Natural killer cell (primary cell): Measurements from ENCODE around the gene MLC1. TPM values are rescaled to one million over a fixed set of nuclear protein-coding genes. Genes with fewer than 3 reads are reported as not detected.

Experiments used
- ATAC-seq, 3 donors: fragments of 150-1000 bp in 2 of 3; fragments of 200-7000 bp in 1 of 3; cut with Tn5 transposase; 1 replicate in 1 of 3; 2 replicates in 2 of 3; pipeline ENCODE4 v1.10.0; 2021; ENCODE audit warnings: mild to moderate bottlenecking in 2 of 3, moderate library complexity in 2 of 3
- DNase-seq, 2 donors: peaks; one replicate each; pipeline versions ENCODE4 v3.0.0 to v3.0.0-alpha.2; 2013 to 2021; ENCODE audit warnings: mixed read lengths in 1 of 2
- H3K27ac ChIP-seq: one replicate; pipeline ENCODE4 v1.5.1; 2013; ENCODE audit warnings: mild to moderate bottlenecking, low read length
- H3K27me3 ChIP-seq: one replicate; pipeline ENCODE4 v1.6.1; 2013; ENCODE audit warnings: low read length; ENCODE audit not compliant: control insufficient read depth, insufficient read depth
- H3K36me3 ChIP-seq: one replicate; pipeline ENCODE4 v1.6.1; 2013; ENCODE audit warnings: low read length; ENCODE audit not compliant: control insufficient read depth, insufficient read depth
- H3K4me1 ChIP-seq: one replicate; pipeline ENCODE4 v1.6.1; 2013; ENCODE audit warnings: low read length; ENCODE audit not compliant: control insufficient read depth, insufficient read depth
- H3K4me3 ChIP-seq: one replicate; pipeline ENCODE4 v1.5.1; 2013; ENCODE audit warnings: low read length
- H3K9me3 ChIP-seq: one replicate; pipeline ENCODE4 v1.6.1; 2013; ENCODE audit warnings: low read length; ENCODE audit not compliant: control insufficient read depth, insufficient read depth
- H3K27ac Mint-ChIP-seq, 2 donors: one replicate each; pipeline ENCODE4 v1.8.0; 2022; ENCODE audit warnings: mild to moderate bottlenecking in 2 of 2, mixed read lengths in 2 of 2, moderate library complexity in 1 of 2
- H3K27me3 Mint-ChIP-seq, 2 donors: one replicate each; pipeline ENCODE4 v1.8.0; 2022; ENCODE audit warnings: low read depth in 2 of 2, mixed read lengths in 2 of 2
- H3K36me3 Mint-ChIP-seq: one replicate; pipeline ENCODE4 v1.8.0; 2022; ENCODE audit warnings: mixed read lengths
- H3K4me1 Mint-ChIP-seq, 2 donors: one replicate each; pipeline ENCODE4 v1.8.0; 2022; ENCODE audit warnings: mixed read lengths in 2 of 2
- H3K4me3 Mint-ChIP-seq: one replicate; pipeline ENCODE4 v1.8.0; 2022; ENCODE audit warnings: mild to moderate bottlenecking, moderate library complexity, mixed read lengths
- H3K9me3 Mint-ChIP-seq, 2 donors: one replicate each; pipeline ENCODE4 v1.8.0; 2022; ENCODE audit warnings: mixed read lengths in 2 of 2
- WGBS: methylation state at CpG from one replicate; pipeline ENCODE4 v1.1.7; 2013; ENCODE audit warnings: missing lambda C conversion rate; ENCODE audit not compliant: insufficient coverage; 5-methylcytosine and 5-hydroxymethylcytosine counted together
- intact Hi-C: fragments of 100-400 bp; cut with micrococcal nuclease; formaldehyde crosslinking; loops from one replicate; pipeline ENCODE4 v1.14.2; 2022
- total RNA-seq, 4 donors: library from RNA; stranded (reverse); fragments of 120-200 nt in 1 of 4; gene quantifications; one replicate each; pipeline versions ENCODE4 v1.2.3 to v1.2.4, GENCODE V29; 2013 to 2022
- TF ChIP-seq, protein P1 (sequence below): fragments of 200-600 bp; IDR thresholded peaks from one replicate; pipeline ENCODE4 v1.8.0; 2022; ENCODE audit warnings: antibody characterized with exemption

The MLC1 gene
- total RNA-seq, 3 donors from 2014 or later (not counting 1 experiment from before 2014, with no cell fraction given) = 67.7 to 96.1 (median 73.7) TPM

DNA sequence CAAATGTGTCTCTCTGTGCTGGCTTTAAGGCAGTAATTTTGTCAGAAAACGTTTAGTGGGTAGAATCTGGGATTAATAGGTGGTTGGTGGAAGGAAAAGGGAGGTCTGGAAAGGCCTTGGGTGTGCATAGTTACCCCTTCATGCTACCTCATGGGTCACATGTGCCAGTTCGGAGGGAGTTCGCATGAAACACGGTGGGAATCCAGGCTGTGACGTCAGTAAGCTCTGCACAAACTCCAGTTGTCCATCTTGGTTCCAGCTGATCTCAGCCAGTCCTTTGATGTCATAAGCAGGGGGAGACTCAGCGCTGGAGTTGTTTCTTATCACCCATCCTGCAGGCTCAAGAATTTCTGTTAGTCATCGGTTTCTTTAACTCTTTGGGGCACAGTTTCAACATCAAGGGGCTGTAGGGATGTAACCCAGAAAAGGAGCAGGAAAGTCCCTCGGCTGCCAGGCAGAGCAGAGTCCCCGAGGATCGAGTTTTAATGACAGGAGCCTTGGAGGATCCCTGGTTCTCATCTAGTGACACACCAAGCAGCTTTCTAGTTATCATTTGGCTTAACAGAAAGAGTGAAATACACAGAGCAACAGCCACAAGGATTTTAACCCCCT, 33.4 kb upstream of the MLC1 start:
- Histone ChIP-seq H3K27me3 (no peaks in the 10 kb centered on the region), H3K27ac (no peak overlapping the region), H3K4me1 (no peaks in the 10 kb centered on the region), H3K4me3 (no peak overlapping the region), H3K9me3 (peaks cover 8% of the 10 kb centered on the region), H3K36me3 (no peaks in the 10 kb centered on the region)
- Mint-ChIP-seq H3K4me3 (no peak overlapping the region), H3K9me3 (peaks cover 0 to 3% of the 10 kb centered on the region in 2 donors), H3K4me1 (no peaks in the 10 kb centered on the region), H3K27me3 (peaks cover 0 to 2% of the 10 kb centered on the region in 2 donors), H3K27ac (no peak overlapping the region), H3K36me3 (peaks cover 4% of the 10 kb centered on the region)
- intact Hi-C loops = no loop called here
- ATAC-seq = no peak
- 58% methylated on average over 10 of the region's 10 CpGs for WGBS
- TF ChIP-seq, protein P1, sequence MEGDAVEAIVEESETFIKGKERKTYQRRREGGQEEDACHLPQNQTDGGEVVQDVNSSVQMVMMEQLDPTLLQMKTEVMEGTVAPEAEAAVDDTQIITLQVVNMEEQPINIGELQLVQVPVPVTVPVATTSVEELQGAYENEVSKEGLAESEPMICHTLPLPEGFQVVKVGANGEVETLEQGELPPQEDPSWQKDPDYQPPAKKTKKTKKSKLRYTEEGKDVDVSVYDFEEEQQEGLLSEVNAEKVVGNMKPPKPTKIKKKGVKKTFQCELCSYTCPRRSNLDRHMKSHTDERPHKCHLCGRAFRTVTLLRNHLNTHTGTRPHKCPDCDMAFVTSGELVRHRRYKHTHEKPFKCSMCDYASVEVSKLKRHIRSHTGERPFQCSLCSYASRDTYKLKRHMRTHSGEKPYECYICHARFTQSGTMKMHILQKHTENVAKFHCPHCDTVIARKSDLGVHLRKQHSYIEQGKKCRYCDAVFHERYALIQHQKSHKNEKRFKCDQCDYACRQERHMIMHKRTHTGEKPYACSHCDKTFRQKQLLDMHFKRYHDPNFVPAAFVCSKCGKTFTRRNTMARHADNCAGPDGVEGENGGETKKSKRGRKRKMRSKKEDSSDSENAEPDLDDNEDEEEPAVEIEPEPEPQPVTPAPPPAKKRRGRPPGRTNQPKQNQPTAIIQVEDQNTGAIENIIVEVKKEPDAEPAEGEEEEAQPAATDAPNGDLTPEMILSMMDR = no peak
- DNase-seq = no peak

DNA sequence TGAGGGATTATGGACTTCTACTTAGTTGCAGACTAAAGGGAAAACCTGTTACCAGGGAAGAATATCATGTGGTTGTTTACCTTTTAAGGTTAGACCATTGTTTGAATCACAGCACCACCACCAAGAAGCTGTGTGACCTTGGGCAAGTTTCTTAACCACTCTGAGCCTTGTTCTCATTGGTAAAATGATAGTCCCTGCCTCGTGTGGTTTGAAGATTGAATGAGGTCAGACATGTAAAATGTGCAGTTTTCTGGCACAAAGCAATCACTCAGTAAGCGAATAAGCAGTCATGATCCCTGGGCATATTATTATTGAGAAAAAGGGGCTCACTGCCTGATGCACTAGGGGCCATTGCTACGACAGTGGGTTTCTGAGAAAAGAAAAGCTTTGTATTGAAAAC, 32.9 kb upstream of the MLC1 start:
- Histone ChIP-seq H3K27ac (no peak overlapping the region), H3K9me3 (peaks cover 5% of the 10 kb centered on the region), H3K27me3 (no peaks in the 10 kb centered on the region), H3K4me1 (no peaks in the 10 kb centered on the region), H3K4me3 (no peak overlapping the region), H3K36me3 (no peaks in the 10 kb centered on the region)
- Mint-ChIP-seq H3K4me3 (no peak overlapping the region), H3K9me3 (peaks cover 0 to 3% of the 10 kb centered on the region in 2 donors), H3K27ac (no peak overlapping the region), H3K4me1 (no peaks in the 10 kb centered on the region), H3K27me3 (peaks cover 0 to 2% of the 10 kb centered on the region in 2 donors), H3K36me3 (no peaks in the 10 kb centered on the region)
- no peak for DNase-seq
- ATAC-seq = no peak
- 86% methylated on average over 3 of the region's 3 CpGs for WGBS
- intact Hi-C loops = no loop called here
- TF ChIP-seq, protein P1 = no peak

DNA sequence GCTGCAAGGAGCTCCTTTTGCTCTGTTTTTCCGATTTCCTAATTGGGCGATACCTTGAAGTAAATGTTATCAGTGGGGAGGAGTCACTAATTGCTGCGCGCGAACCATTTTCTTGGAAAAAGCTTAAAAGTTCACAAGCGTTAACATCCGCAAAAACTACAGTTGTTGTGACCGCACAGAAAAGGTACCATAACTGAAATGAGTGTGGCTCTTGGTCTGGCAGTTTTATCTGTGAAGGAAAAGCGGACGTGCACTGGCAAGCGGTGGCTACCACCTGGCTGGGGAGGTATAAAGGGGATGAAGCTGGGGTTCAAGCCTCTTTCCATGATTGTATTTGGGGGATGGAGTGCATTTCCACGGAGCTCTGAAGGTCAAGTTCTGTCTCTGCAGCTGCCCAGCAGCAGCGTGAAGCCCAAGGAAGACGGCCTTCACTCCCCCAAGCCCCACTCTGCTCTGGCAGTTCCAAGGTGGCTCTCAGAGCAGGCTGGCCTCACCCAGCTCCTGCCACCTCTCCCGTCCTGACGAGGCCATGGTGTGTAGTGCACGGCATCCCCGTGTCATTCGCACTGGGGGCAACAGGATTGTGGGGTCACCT, 32.0 kb upstream of the MLC1 start:
- WGBS = 87% methylated on average over 19 of the region's 19 CpGs

More for the DNA sequence above, 32.0 kb upstream of the MLC1 start:
- intact Hi-C loops = no loop called here
- no peak for ATAC-seq
- no peak overlapping the region for H3K4me3 ChIP-seq
- Mint-ChIP-seq H3K4me3 (no peak overlapping the region), H3K4me1 (peaks cover 6 to 8% of the 10 kb centered on the region in 2 donors), H3K27me3 (peaks cover 0 to 2% of the 10 kb centered on the region in 2 donors), H3K27ac (no peak overlapping the region), H3K9me3 (peaks cover 0 to 2% of the 10 kb centered on the region in 2 donors), H3K36me3 (no peaks in the 10 kb centered on the region)
- no peak overlapping the region for H3K27ac ChIP-seq
- no peak for DNase-seq
- H3K27me3 ChIP-seq = no peaks in the 10 kb centered on the region
- H3K9me3 ChIP-seq = no peaks in the 10 kb centered on the region
- H3K4me1 ChIP-seq = peaks cover 7% of the 10 kb centered on the region
- TF ChIP-seq, protein P1 = no peak
- no peaks in the 10 kb centered on the region for H3K36me3 ChIP-seq
